ENCODE measurements around the gene BRD9. TPM values are rescaled to one million over a fixed set of nuclear protein-coding genes. Genes with fewer than 3 reads are reported as not detected.

Gene BRD9
- total RNA-seq, 2 donors from 2014 or later, result 58.2 to 67.9 TPM

GRCh38 chr5:900781-901180, 8.2 kb upstream of the BRD9 start:
- no peaks in the 10 kb centered on the region for H3K9me3 ChIP-seq (ENCODE audit: control insufficient read depth, low read length)
- no peak overlapping the region for H3K27ac ChIP-seq (ENCODE audit: low read depth, low read length)
- no peaks in the 10 kb centered on the region for H3K4me1 Mint-ChIP-seq
- H3K36me3 ChIP-seq (ENCODE audit: control insufficient read depth, insufficient read depth, low read length), result peaks cover 51% of the 10 kb centered on the region
- H3K9me3 Mint-ChIP-seq, result no peaks in the 10 kb centered on the region
- no peaks in the 10 kb centered on the region for H3K27me3 ChIP-seq (ENCODE audit: control insufficient read depth, insufficient read depth, low read length, poor library complexity, severe bottlenecking)
- no peaks in the 10 kb centered on the region for H3K4me1 ChIP-seq (ENCODE audit: control insufficient read depth, insufficient read depth, low read length)
- no peak overlapping the region for H3K4me3 Mint-ChIP-seq
- no peak overlapping the region for H3K9ac ChIP-seq (ENCODE audit: extremely low read depth, low read length, poor library complexity, severe bottlenecking)
- WGBS, 2 experiments (ENCODE audit: insufficient coverage in 1 of 2, insufficient read length in 1 of 2), result 93 to 96% methylated on average over 4 of the region's 4 CpGs
- H3K4me3 ChIP-seq (ENCODE audit: low read length), result no peak overlapping the region
- TF ChIP-seq CTCF (conservative IDR thresholded peaks at IDR 0.05), result no peak
- H3K27ac Mint-ChIP-seq, result no peak overlapping the region
- no peaks in the 10 kb centered on the region for H3K27me3 Mint-ChIP-seq (ENCODE audit: insufficient read depth)
- peaks cover 40% of the 10 kb centered on the region for H3K36me3 Mint-ChIP-seq (ENCODE audit: low read depth)
- no peak for DNase-seq

GRCh38 chr5:893711-894110, 1.1 kb upstream of the BRD9 start:
- no peaks in the 10 kb centered on the region for H3K27me3 ChIP-seq (ENCODE audit: control insufficient read depth, insufficient read depth, low read length, poor library complexity, severe bottlenecking)
- Mint-ChIP-seq H3K4me1 (peaks cover 14% of the 10 kb centered on the region), H3K27ac (no peak overlapping the region), H3K27me3 (ENCODE audit: insufficient read depth) (no peaks in the 10 kb centered on the region), H3K36me3 (ENCODE audit: low read depth) (peaks cover 45% of the 10 kb centered on the region), H3K9me3 (no peaks in the 10 kb centered on the region), H3K4me3 (peak overlapping the region; percentile 91)
- peaks cover 4% of the 10 kb centered on the region for H3K4me1 ChIP-seq (ENCODE audit: control insufficient read depth, insufficient read depth, low read length)
- peak overlapping the region; percentile 74 for H3K9ac ChIP-seq (ENCODE audit: extremely low read depth, low read length, poor library complexity, severe bottlenecking)
- peaks cover 50% of the 10 kb centered on the region for H3K36me3 ChIP-seq (ENCODE audit: control insufficient read depth, insufficient read depth, low read length)
- 88 to 95% methylated on average over 8 to 9 of the region's 9 CpGs for WGBS, 2 experiments (ENCODE audit: insufficient coverage in 1 of 2, insufficient read length in 1 of 2)
- H3K27ac ChIP-seq (ENCODE audit: low read depth, low read length), result no peak overlapping the region
- no peak for DNase-seq
- H3K4me3 ChIP-seq (ENCODE audit: low read length), result peak overlapping the region; percentile 93
- TF ChIP-seq CTCF (conservative IDR thresholded peaks at IDR 0.05), result no peak
- no peaks in the 10 kb centered on the region for H3K9me3 ChIP-seq (ENCODE audit: control insufficient read depth, low read length)

GRCh38 chr5:893137-893506, 521 bp upstream of the BRD9 start:
- Histone ChIP-seq H3K27ac (ENCODE audit: low read depth, low read length) (no peak overlapping the region), H3K27me3 (ENCODE audit: control insufficient read depth, insufficient read depth, low read length, poor library complexity, severe bottlenecking) (no peaks in the 10 kb centered on the region), H3K9me3 (ENCODE audit: control insufficient read depth, low read length) (no peaks in the 10 kb centered on the region), H3K4me1 (ENCODE audit: control insufficient read depth, insufficient read depth, low read length) (peaks cover 4% of the 10 kb centered on the region), H3K36me3 (ENCODE audit: control insufficient read depth, insufficient read depth, low read length) (peaks cover 56% of the 10 kb centered on the region), H3K4me3 (ENCODE audit: low read length) (peak overlapping the region; percentile 93), H3K9ac (ENCODE audit: extremely low read depth, low read length, poor library complexity, severe bottlenecking) (peak overlapping the region; percentile 74)
- Mint-ChIP-seq H3K4me1 (peaks cover 14% of the 10 kb centered on the region), H3K27ac (no peak overlapping the region), H3K36me3 (ENCODE audit: low read depth) (peaks cover 51% of the 10 kb centered on the region), H3K4me3 (peak overlapping the region; percentile 91), H3K9me3 (no peaks in the 10 kb centered on the region), H3K27me3 (ENCODE audit: insufficient read depth) (no peaks in the 10 kb centered on the region)
- 0 to 1% methylated on average over 7 to 31 of the region's 31 CpGs for WGBS, 2 experiments (ENCODE audit: insufficient coverage in 1 of 2, insufficient read length in 1 of 2)
- DNase-seq, result no peak
- TF ChIP-seq CTCF (conservative IDR thresholded peaks at IDR 0.05), result no peak
